H1 (cell line): Measurements from ENCODE around the gene KCTD21.

Experiments
- CTCF ChIP-seq, 3 experiments: IDR thresholded peaks; 1 replicate in 2 of 3; 2 replicates in 1 of 3; pipeline versions ENCODE4 v1.5.1 to v1.6.1; 2011; ENCODE audit warnings: low read length in 3 of 3, mild to moderate bottlenecking in 3 of 3, inconsistent platforms in 2 of 3, low read depth in 1 of 3, moderate library complexity in 1 of 3; ENCODE audit not compliant: insufficient read depth in 1 of 3; ENCODE audit errors: control extremely low read depth in 1 of 3
- EGR1 ChIP-seq: IDR thresholded peaks from 2 replicates; pipeline ENCODE4 v1.6.1; 2011; ENCODE audit warnings: low read depth, low read length, borderline replicate concordance
- POLR2AphosphoS5 ChIP-seq: IDR thresholded peaks from 2 replicates; pipeline ENCODE4 v1.6.1; 2011; ENCODE audit warnings: low read depth, low read length

DNA sequence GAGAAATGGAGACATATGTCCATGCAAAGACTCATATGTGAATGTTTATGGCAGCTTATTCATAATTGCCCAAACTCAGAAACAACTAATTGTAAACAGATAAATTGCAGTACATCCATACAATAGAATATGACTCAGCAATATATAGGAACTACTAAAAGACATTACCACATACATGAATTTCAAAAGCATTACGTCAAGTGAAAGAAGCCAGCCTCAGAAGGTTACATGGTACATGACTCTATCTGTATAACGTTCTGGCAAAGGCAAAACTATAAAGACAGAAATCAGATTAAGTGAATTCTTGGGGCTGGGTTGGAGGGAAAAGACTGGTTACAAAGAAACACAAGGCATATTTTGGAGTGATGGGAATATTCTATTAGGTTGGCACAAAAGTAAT is 7.2 kb downstream of the KCTD21 start:
- TF ChIP-seq CTCF (IDR thresholded peaks at IDR 0.05; ENCODE audit: control extremely low read depth in 1 of 3, insufficient read depth in 1 of 3, low read depth in 1 of 3, low read length in 3 of 3) (no peak), POLR2AphosphoS5 (no peak), EGR1 (no peak)
